Subcutaneous abdominal adipose tissue (tissue), 5 donors: ENCODE measurements around the gene ZFAND4.
"Not testable (repeated sequence)": the region's sequence is repeated elsewhere in the genome, so short reads cannot be mapped to it uniquely, and the experiment has no call there.

Experiments used
- H3K27ac ChIP-seq: one replicate; pipeline ENCODE4 v1.7.0; 2013; ENCODE audit warnings: low read depth, mild to moderate bottlenecking, inconsistent platforms, low read length, moderate library complexity
- H3K27me3 ChIP-seq, 5 donors: one replicate each; pipeline ENCODE4 v1.7.0; 2013; ENCODE audit warnings: low read length in 5 of 5, inconsistent platforms in 1 of 5; ENCODE audit not compliant: control insufficient read depth in 5 of 5, insufficient read depth in 4 of 5
- H3K36me3 ChIP-seq, 5 donors: one replicate each; pipeline ENCODE4 v1.7.0; 2013; ENCODE audit warnings: low read length in 5 of 5; ENCODE audit not compliant: control insufficient read depth in 5 of 5, insufficient read depth in 5 of 5
- H3K4me1 ChIP-seq, 5 donors: one replicate each; pipeline ENCODE4 v1.7.0; 2013; ENCODE audit warnings: low read length in 5 of 5, mild to moderate bottlenecking in 3 of 5, moderate library complexity in 1 of 5; ENCODE audit not compliant: control insufficient read depth in 5 of 5, insufficient read depth in 5 of 5
- H3K4me3 ChIP-seq, 5 donors: one replicate each; pipeline ENCODE4 v1.7.0; 2013; ENCODE audit warnings: low read length in 5 of 5, low read depth in 1 of 5
- H3K9ac ChIP-seq, 5 donors: one replicate each; pipeline ENCODE4 v1.7.0; 2013; ENCODE audit warnings: low read length in 5 of 5, mild to moderate bottlenecking in 4 of 5, moderate library complexity in 3 of 5
- H3K9me3 ChIP-seq, 5 donors: one replicate each; pipeline ENCODE4 v1.7.0; 2013; ENCODE audit warnings: low read length in 5 of 5; ENCODE audit not compliant: control insufficient read depth in 5 of 5
- donor health status: healthy.
- donor health status: healthy.
- donor health status: healthy.
- donor health status: healthy.
- donor health status: healthy.

The ZFAND4 gene

GRCh38 chr10:45581216-45581549 lies 91.4 kb downstream of the ZFAND4 start:
- Histone ChIP-seq H3K36me3 (no peaks in the 10 kb centered on the region), H3K27me3 (no peaks in the 10 kb centered on the region), H3K27ac (no peak overlapping the region), H3K4me3 (peak overlapping the region in 2 of 5 donors; percentile 56 to 58), H3K9ac (peak overlapping the region in 2 of 5 donors; percentile 60 to 71), H3K4me1 (peaks cover 0 to 13% (median 7%) of the 10 kb centered on the region in 5 donors), H3K9me3 (peaks cover 0 to 5% (median 2%) of the 10 kb centered on the region in 5 donors)

- H3K9me3 ChIP-seq = peaks cover 0 to 5% (median 0%) of the 10 kb centered on the region in 5 donors
- peak overlapping the region in 4 of 5 donors; percentile 41 to 71 (median 64) for H3K9ac ChIP-seq
- no peaks in the 10 kb centered on the region for H3K27me3 ChIP-seq
- H3K4me3 ChIP-seq = peak overlapping the region in 4 of 5 donors; percentile 46 to 62 (median 57)
- no peaks in the 10 kb centered on the region for H3K36me3 ChIP-seq
- peaks cover 0 to 13% (median 7%) of the 10 kb centered on the region in 5 donors for H3K4me1 ChIP-seq
- no peak overlapping the region for H3K27ac ChIP-seq
Observed at GRCh38 chr10:45580371-45581215, 92.0 kb downstream of the ZFAND4 start.

GRCh38 chr10:45578384-45578971 lies 94.1 kb downstream of the ZFAND4 start:
- H3K27ac ChIP-seq = no peak overlapping the region
- no peaks in the 10 kb centered on the region for H3K9me3 ChIP-seq
- H3K9ac ChIP-seq = no peak overlapping the region
- no peak overlapping the region for H3K4me3 ChIP-seq
- no peaks in the 10 kb centered on the region for H3K36me3 ChIP-seq
- peaks cover 0 to 13% (median 7%) of the 10 kb centered on the region in 5 donors for H3K4me1 ChIP-seq
- no peaks in the 10 kb centered on the region for H3K27me3 ChIP-seq

GRCh38 chr10:45575966-45576597 lies 96.5 kb downstream of the ZFAND4 start:
- Histone ChIP-seq H3K36me3 (no peaks in the 10 kb centered on the region), H3K9ac (no peak overlapping the region), H3K27ac (no peak overlapping the region), H3K9me3 (no peaks in the 10 kb centered on the region), H3K4me1 (peaks cover 0 to 10% (median 5%) of the 10 kb centered on the region in 5 donors), H3K27me3 (no peaks in the 10 kb centered on the region), H3K4me3 (no peak overlapping the region)

GRCh38 chr10:45575032-45575761 lies 97.4 kb downstream of the ZFAND4 start:
- not testable (repeated sequence) for H3K27ac ChIP-seq

GRCh38 chr10:45569471-45569870 lies 103.1 kb downstream of the ZFAND4 start:
- no peaks in the 10 kb centered on the region for H3K27me3 ChIP-seq
- no peaks in the 10 kb centered on the region for H3K9me3 ChIP-seq
- H3K4me1 ChIP-seq = no peaks in the 10 kb centered on the region
- no peak overlapping the region for H3K9ac ChIP-seq
- no peak overlapping the region for H3K4me3 ChIP-seq
- no peak overlapping the region for H3K27ac ChIP-seq
- H3K36me3 ChIP-seq = no peaks in the 10 kb centered on the region

More at GRCh38 chr10:45575032-45575761, 97.4 kb downstream of the ZFAND4 start:
- not testable (repeated sequence) for H3K9ac ChIP-seq, H3K4me1 ChIP-seq, H3K4me3 ChIP-seq, H3K27me3 ChIP-seq, H3K9me3 ChIP-seq, H3K36me3 ChIP-seq

- Histone ChIP-seq H3K27me3 (no peaks in the 10 kb centered on the region), H3K27ac (no peak overlapping the region), H3K4me1 (no peaks in the 10 kb centered on the region), H3K9ac (no peak overlapping the region), H3K9me3 (no peaks in the 10 kb centered on the region), H3K4me3 (no peak overlapping the region), H3K36me3 (no peaks in the 10 kb centered on the region)
Observed at GRCh38 chr10:45566415-45566814, 106.2 kb downstream of the ZFAND4 start.
